HG02840 (cell line): ENCODE results near the gene FSTL4.

Experiments
- ATAC-seq: cut with Tn5 transposase; IDR thresholded peaks from one replicate; pipeline ENCODE4 v1.9.1; 2021; ENCODE audit warnings: mild to moderate bottlenecking, moderate library complexity, moderate number of reproducible peaks; ENCODE audit not compliant: unreplicated experiment, low FRiP score

Gene FSTL4

GRCh38 chr5:133483406-133484090, 128.8 kb downstream of the FSTL4 start:
- no peak for ATAC-seq

GRCh38 chr5:133482028-133482427, 130.3 kb downstream of the FSTL4 start:
- ATAC-seq, result no peak

- ATAC-seq, result no peak
These were observed 131.5 kb downstream of the FSTL4 start for GRCh38 chr5:133480866-133481265.

GRCh38 chr5:133480366-133480765, 132.0 kb downstream of the FSTL4 start:
- ATAC-seq, result no peak

GRCh38 chr5:133478199-133478985, 133.9 kb downstream of the FSTL4 start:
- no peak for ATAC-seq

- no peak for ATAC-seq
These were observed 136.4 kb downstream of the FSTL4 start for GRCh38 chr5:133475986-133476385.

- no peak for ATAC-seq
These were observed 137.3 kb downstream of the FSTL4 start for GRCh38 chr5:133474851-133475590.

DNA sequence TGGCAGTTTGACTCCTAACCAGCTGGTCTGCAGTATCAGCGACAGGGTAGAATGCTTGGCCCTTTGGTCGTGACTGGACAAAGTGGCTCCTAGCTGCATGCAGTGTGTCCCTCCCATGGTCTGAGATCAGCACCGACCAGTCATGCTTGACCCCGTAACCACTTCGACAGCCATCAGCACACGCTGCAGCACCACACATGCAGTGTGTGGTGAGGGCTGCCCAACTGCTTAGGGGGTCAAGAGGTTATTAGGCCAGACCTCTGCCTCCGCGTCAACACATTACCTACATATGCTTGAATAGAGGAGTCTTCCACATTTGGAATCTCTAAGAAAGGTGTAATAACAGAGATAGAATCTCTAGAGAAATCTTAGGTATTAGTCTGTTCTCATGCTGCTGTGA, 139.1 kb downstream of the FSTL4 start:
- no peak for ATAC-seq

GRCh38 chr5:133472829-133473228, 139.5 kb downstream of the FSTL4 start:
- no peak for ATAC-seq

DNA sequence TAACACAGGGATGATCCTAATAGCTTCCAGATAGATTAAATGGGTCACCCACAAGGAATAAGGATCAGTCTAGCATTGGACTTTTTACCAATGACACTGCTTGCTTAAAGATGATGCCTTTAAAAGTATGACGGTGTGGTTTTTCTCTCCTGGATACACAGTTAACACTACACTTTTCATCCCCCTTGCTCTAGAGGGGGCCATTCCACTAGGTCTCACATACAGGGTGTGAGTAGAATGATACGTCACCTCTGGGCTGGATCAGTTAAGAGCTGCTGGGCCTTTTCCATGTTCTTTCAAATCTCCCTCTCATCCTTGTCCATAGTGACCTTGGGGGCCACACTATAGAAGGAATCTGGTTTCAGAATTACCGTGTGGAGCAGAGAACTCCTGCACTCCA, 140.6 kb downstream of the FSTL4 start:
- no peak for ATAC-seq

DNA sequence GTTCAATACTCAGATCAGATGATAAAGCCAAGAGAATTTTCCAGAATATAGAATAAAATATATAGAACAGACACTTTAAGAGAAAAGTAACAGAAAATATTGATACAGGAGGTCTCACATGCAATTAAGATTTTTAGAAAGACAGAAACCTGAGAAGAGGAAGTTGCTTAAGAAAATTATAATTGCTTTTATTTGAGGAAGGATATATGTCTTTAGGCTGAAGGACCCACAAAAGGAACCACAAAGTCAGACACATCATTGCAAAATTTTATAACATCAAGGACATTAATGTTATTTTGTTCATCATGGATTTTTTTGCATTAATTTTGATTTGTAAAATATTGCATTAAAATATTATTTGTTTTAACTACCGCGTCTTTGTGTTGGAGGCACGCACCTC, 141.5 kb downstream of the FSTL4 start:
- ATAC-seq, result no peak

DNA sequence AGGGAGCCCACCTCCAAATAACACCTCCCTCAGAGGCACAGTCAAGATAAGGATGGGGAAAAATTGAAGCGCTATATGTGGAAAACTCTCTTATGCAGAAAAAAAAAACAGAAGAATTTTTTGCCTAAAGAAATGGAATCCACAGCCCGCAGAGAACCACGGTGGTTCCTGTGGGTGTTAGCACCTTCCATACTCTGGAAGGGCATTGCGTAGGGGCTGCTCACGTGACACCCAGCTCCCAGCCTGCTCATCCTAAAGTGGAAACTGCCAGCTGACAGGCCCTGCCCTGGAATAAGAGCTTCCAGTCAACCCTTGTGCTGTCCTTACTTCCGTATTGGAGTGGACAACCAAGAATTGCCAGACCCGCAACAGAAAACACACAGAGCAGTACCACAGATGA, 142.5 kb downstream of the FSTL4 start:
- no peak for ATAC-seq

GRCh38 chr5:133469252-133469651, 143.1 kb downstream of the FSTL4 start:
- no peak for ATAC-seq

DNA sequence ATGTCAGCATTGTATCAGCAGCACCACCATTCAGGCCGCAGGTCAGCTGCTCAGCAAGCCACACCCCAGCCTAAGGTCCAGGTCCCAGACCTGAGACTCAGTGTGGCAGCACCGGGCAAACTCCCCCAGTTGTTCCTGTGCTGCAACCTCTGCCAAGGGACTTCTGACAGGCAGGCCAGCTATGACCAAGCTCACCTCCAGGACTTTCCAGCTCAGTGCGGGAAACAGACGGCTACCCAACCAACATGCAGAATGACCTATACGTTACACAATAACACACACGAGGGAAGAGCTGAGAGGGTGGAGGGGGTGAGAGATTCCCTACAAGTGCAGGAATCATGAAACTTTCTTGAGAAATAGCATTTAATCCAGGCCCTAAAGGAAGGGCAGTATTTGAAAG, 143.7 kb downstream of the FSTL4 start:
- ATAC-seq, result no peak

GRCh38 chr5:133467826-133468463, 144.4 kb downstream of the FSTL4 start:
- no peak for ATAC-seq

- no peak for ATAC-seq
These were observed 145.0 kb downstream of the FSTL4 start for GRCh38 chr5:133467335-133467779.

- ATAC-seq, result no peak
These were observed 145.6 kb downstream of the FSTL4 start for GRCh38 chr5:133466556-133467334.

DNA sequence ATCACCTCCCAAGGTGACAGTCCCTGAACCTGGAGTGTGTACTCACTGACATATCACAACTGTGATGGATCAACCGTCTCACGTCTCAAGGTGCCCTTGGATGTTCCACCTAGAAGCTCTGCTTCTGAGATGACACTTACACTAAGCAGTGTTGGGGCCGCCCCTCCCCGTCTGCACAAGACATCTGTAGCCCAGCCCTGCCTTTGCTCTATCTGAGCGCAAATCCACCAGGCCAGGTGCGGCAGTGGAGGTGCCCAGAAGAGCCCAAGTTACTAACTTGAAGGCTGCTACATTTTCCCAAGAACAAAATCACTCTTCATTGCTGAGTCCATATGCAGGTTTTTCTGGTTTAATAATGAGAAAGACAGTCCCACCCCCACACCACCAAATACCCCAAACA, 148.3 kb downstream of the FSTL4 start:
- ATAC-seq, result no peak

GRCh38 chr5:133461796-133462516, 150.4 kb downstream of the FSTL4 start:
- no peak for ATAC-seq
